HAP-1 (cell line): ENCODE data around the gene ACBD4.

ENCODE experiments used
- DNase-seq, 2 experiments: peaks; one replicate each; pipeline ENCODE4 v3.0.0-alpha.2; 2016 to 2020; ENCODE audit warnings: low spot score in 2 of 2
- H3K27me3 ChIP-seq: fragments of 250-450 bp; sonication (Bioruptor Pico); 2 replicates; pipeline ENCODE4 v1.5.1; 2020; ENCODE audit warnings: low read depth, mild to moderate bottlenecking, moderate library complexity
- H3K36me3 ChIP-seq: fragments of 250-450 bp; sonication (Bioruptor Pico); replicated peaks from 2 replicates; pipeline ENCODE4 v1.5.1; 2020; ENCODE audit warnings: mild to moderate bottlenecking
- H3K4me1 ChIP-seq: fragments of 250-450 bp; sonication (Bioruptor Pico); 2 replicates; pipeline ENCODE4 v1.5.1; 2020; ENCODE audit warnings: mild to moderate bottlenecking
- H3K4me3 ChIP-seq: fragments of 250-450 bp; sonication (Bioruptor Pico); 2 replicates; pipeline ENCODE4 v1.5.1; 2020; ENCODE audit warnings: mild to moderate bottlenecking, moderate library complexity
- H3K9me3 ChIP-seq: fragments of 250-450 bp; sonication (Bioruptor Pico); 2 replicates; pipeline ENCODE4 v1.5.1; 2020; ENCODE audit warnings: mild to moderate bottlenecking, moderate library complexity
- in situ Hi-C: fragments of 300-500 bp; cut with MboI; formaldehyde crosslinking; loops from 3 replicates; pipeline ENCODE4 v1.14.3; 2020; ENCODE audit warnings: low sequenced_read_pairs, inconsistent platforms, mixed read lengths

ACBD4 gene

DNA sequence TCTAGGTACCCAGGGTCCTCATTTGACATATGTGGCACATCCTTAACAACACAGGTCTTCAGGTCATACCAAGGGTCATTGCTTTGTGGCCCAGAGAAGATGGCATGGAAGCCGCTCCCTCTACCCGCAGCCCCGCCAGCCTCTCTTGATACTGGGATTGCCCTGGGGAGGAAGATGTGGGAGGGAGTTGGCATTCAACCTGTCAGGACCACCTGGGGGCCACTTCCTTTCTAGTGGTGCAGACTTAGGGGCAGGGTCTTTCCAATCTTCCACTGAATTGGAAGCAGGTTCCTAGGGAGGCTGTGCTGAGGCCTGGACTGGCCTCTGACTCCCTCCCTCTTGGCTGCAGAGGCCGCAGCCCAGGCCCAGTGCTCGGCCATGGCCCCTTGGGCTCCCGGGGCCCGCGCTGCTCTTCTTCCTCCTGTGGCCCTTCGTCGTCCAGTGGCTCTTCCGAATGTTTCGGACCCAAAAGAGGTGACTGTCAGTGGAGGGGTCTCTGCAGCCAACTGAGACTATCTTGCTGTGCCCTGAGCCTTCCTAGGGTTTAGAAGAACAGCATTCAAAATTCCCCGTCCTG lies 7.7 kb downstream of the ACBD4 start:
- in situ Hi-C loops: no loop called here
- no peaks in the 10 kb centered on the region for H3K27me3 ChIP-seq
- DNase-seq: no peak
- no peak overlapping the region for H3K4me3 ChIP-seq
- H3K4me1 ChIP-seq: no peaks in the 10 kb centered on the region
- H3K36me3 ChIP-seq: no peaks in the 10 kb centered on the region; the same call in none of the 2 replicates
- H3K9me3 ChIP-seq: no peaks in the 10 kb centered on the region

DNA sequence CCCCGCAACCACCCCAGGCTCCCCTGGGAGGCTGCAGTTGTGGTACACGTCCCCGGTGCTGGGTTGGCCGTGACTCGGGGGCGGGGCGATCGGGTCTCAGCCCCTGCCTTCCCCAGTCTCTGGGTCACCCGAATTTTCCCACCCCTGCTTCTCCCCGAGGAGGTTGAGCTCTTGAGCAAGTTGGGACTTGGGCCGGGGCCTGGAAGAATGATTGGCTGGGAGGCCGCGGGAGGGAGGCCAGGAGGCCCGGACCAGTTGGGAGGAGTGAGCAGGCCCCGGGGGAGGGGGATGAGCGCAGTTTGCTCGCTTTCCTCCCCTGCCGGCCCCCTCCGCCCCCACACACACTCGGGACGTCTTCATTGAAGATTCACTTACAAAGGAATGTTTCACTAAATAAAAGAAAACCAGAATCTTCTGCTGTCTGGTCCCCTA lies 8.3 kb downstream of the ACBD4 start:
- Histone ChIP-seq H3K4me1 (no peaks in the 10 kb centered on the region), H3K9me3 (no peaks in the 10 kb centered on the region), H3K27me3 (no peaks in the 10 kb centered on the region), H3K4me3 (no peak overlapping the region), H3K36me3 (no peaks in the 10 kb centered on the region; the same call in 1 of the 2 replicates)
- no peak for DNase-seq
- in situ Hi-C loops: no loop called here

DNA sequence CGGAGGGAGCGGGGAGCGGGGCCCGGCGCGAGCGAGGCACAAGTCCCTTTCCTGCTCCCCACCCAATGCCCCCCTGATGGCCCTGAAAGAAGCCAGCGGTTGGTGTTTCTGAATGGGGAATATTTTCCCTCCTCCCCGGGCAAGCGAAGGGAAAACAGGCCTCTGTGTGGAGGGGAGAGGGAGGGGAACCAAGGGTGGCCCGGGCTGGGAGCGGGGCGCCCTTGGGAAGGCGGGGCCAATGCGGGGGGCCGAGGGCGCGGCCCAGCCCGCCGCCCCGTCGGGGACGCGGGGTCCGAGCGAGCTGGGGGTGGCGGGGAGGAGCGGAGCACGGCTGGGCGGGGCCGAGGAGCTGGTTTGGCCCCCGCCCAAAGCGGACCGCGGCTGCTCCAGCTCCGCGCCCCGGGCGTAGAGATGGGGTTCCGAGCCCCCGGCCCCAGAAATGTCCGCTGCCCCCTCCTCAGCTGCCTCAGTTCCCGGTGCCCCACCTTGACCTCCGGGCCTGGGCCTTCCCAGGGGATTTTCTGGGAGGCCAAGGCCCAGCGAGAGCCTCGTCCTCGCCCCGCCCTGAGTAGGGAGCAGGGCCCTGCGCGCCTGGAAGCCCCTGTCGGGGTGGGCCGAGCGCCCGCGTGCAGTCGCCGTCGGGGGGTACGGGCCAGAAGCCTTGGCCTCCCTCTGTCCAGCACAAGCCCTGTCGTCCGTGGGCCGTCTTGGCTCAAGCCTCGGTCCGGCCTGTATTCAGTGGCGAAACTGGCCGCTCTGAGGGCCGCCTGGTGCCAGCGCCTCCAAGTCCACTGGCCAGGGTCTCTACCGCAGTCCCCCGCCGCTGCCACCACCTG lies 8.9 kb downstream of the ACBD4 start:
- Histone ChIP-seq H3K4me1 (no peaks in the 10 kb centered on the region), H3K36me3 (no peaks in the 10 kb centered on the region; the same call in 1 of the 2 replicates), H3K4me3 (no peak overlapping the region), H3K9me3 (no peaks in the 10 kb centered on the region), H3K27me3 (no peaks in the 10 kb centered on the region)
- no peak for DNase-seq
- in situ Hi-C loops: no loop called here

DNA sequence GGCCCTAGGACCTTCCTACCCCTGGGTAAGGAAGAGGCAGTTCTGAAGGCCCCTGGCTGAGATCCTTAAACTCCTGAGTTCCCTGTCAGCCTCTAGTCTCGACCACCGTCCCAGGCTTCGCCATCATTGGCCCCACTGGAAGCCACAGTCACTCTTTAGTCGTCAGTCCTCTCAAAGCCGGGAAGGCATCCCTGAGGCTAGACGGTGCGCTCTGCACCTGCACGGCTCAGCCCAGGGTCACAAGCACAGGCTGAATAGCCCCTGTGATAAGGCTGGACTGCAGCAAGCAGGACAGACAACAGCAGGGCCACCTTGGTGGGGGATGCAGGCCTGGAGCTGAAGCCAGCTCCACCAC lies 9.5 kb downstream of the ACBD4 start:
- Histone ChIP-seq H3K36me3 (no peaks in the 10 kb centered on the region; the same call in 1 of the 2 replicates), H3K4me3 (no peak overlapping the region), H3K9me3 (no peaks in the 10 kb centered on the region), H3K4me1 (no peaks in the 10 kb centered on the region), H3K27me3 (no peaks in the 10 kb centered on the region)
- in situ Hi-C loops: no loop called here
- DNase-seq: no peak

DNA sequence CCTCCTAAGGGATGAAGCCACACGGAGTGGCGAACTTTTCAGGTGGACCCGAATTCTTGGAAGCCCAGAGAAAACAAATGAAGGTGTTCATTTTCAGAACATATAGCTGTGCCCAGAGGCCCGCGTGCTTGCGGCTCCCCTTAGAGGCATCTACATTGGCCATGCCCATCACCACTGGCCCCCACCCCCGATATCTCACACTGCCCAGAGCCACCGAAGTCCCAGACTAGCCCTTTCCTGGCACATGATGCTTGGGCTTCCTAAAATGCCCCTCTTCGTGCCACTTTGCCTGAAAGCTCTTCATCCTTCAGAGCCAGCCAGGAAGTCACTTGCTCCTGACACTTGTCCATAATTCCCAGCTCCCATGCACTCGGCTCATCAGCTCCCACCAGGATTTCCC lies 10.7 kb downstream of the ACBD4 start:
- H3K36me3 ChIP-seq: no peaks in the 10 kb centered on the region; the same call in 1 of the 2 replicates
- no peaks in the 10 kb centered on the region for H3K27me3 ChIP-seq
- DNase-seq: no peak
- peaks cover 4% of the 10 kb centered on the region for H3K4me1 ChIP-seq
- no peak overlapping the region for H3K4me3 ChIP-seq
- in situ Hi-C loops: no loop called here
- no peaks in the 10 kb centered on the region for H3K9me3 ChIP-seq

DNA sequence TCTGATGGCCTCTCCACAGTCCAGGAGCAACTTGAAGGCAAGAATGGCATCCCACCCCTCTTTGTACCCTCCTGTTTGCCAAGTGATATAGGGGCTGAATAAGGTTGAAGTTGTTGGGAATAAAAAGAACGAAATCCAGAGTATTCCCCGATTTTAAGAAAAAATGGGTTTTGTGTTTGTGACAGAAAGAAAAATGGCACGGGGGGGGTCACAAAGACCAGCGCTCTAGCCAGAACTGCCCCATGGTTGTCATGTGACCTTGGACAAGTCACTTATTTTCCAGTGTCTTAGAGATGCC lies 11.1 kb downstream of the ACBD4 start:
- H3K27me3 ChIP-seq: no peaks in the 10 kb centered on the region
- peak overlapping the region; percentile 50 for H3K4me3 ChIP-seq
- H3K4me1 ChIP-seq: peaks cover 8% of the 10 kb centered on the region
- DNase-seq: no peak
- H3K36me3 ChIP-seq: no peaks in the 10 kb centered on the region; the same call in 1 of the 2 replicates
- in situ Hi-C loops: no loop called here
- H3K9me3 ChIP-seq: no peaks in the 10 kb centered on the region

DNA sequence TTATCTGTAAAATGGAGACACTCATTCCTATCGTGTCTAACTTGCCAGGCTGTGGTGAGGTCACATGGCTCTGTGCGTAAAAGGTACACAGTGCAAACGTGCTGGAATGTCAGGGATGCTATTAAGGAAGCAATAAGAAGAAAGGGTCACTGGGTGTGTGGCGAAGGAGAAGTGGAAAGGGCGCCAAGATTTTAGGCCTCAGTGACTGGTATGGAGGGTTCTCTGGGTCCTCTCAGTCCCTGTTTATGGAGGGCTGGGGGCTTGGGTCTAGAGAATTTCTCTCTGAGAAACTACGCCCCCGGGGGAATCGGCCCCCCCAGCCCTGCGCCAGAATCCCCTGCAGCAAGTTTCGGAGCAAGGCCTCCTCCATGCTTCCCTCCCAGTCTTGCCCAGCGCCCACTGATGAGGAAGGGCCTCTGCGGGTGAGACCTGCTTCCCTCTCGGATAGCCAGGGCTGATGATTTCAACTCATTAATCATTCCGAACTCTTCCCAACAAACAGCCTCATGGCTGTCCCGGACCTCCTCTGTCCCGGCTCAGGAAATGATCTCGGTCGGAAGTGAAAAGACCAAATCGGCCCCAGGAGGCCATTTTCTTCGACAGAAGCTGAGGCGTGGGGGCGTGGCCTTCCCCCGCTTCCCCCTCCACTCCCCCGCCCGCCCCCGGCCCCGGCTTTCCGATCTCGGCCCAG lies 11.5 kb downstream of the ACBD4 start:
- in situ Hi-C loops: no loop called here
- Histone ChIP-seq H3K36me3 (no peaks in the 10 kb centered on the region; the same call in 1 of the 2 replicates), H3K4me3 (peak overlapping the region; percentile 50), H3K4me1 (peaks cover 12% of the 10 kb centered on the region), H3K27me3 (no peaks in the 10 kb centered on the region), H3K9me3 (no peaks in the 10 kb centered on the region)
- peak in 1 of 2 experiments; percentile 68 for DNase-seq

DNA sequence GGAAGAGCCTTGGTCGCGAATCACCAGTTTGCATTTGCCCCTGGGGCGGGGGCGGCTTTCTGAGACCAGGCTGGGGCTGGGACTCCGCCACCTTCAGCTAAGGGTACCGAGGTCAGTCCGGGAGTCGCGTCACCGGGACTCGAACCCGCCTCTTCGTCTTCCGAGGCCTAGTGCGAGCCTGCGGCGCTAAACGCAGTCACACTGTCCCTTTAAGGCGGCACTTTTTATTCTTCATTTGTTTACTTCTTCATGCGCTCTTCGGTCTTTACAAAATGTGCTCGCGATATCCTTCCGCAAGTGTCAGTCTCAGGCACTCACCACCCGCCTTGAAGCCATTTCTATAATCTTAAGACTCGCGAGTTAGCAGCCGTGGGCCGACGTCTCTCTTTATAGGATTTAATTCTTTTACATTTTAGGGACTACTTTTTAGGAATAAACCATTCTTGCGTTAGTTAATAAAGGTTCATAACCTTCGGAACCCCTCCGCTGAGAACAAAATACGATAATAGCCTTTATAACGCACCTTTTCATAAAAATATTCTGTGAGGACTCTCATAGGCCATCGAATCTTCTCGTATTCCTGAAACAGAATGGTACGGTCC lies 12.2 kb downstream of the ACBD4 start:
- no peaks in the 10 kb centered on the region for H3K9me3 ChIP-seq
- in situ Hi-C loops: no loop called here
- peak overlapping the region; percentile 50 for H3K4me3 ChIP-seq
- H3K36me3 ChIP-seq: no peaks in the 10 kb centered on the region; the same call in 1 of the 2 replicates
- H3K4me1 ChIP-seq: peaks cover 12% of the 10 kb centered on the region
- DNase-seq: peak; percentile 87 to 97
- H3K27me3 ChIP-seq: no peaks in the 10 kb centered on the region

DNA sequence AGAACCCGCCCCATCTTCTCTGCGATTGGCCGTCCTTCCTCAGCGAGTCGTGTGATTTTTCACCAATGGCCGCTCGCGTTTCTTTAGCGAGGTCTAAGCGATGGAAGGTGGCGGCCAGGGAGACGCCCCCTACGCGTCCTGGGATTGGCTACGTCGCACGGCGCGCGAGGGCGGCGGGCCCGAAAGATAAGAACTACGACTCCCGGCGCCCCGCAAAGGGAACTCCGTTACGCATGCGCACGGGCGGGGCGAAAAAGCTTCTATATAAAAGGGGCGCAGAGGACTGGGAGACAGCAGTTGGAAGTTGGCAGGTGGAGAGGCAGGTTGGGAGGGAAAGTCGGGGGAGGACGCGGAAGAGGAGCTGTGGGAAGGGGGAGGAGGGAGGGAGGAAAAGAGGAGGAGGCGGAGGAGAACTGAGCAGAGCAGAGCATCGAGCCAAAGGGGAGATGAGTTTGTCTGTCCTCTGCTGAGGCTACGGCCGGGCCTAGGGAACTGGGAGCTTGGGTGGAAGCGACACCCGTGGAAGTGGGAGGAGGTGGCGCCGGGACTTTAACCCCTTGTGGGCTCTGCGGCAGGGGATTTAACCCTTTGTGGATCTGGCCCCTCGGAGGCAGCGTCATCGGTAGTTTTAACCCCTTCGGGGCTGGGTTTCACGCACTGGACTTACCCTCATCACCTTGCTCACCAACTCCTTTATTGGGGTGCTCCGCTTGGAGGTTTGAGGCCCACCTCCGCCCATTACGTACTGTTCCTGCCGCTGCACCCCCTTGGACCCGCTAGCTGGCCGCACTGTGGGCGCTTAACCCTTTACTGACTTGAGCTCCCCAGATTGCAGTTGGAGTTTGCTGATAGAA lies 12.9 kb downstream of the ACBD4 start, which contains the start of gene HEXIM1:
Gene HEXIM1, plus strand, starts transcription at position 293 of the 854 bp plus-strand sequence. CDS start 716 bp downstream, outside the sequence.
- in situ Hi-C loops: no loop called here
- no peaks in the 10 kb centered on the region for H3K27me3 ChIP-seq
- peak within 1 kb of the TSS; percentile 55 for H3K4me3 ChIP-seq
- H3K9me3 ChIP-seq: no peaks in the 10 kb centered on the region
- no peaks in the 10 kb centered on the region for H3K36me3 ChIP-seq
- DNase-seq: peak; percentile 97 to 98
- peaks cover 12% of the 10 kb centered on the region for H3K4me1 ChIP-seq

DNA sequence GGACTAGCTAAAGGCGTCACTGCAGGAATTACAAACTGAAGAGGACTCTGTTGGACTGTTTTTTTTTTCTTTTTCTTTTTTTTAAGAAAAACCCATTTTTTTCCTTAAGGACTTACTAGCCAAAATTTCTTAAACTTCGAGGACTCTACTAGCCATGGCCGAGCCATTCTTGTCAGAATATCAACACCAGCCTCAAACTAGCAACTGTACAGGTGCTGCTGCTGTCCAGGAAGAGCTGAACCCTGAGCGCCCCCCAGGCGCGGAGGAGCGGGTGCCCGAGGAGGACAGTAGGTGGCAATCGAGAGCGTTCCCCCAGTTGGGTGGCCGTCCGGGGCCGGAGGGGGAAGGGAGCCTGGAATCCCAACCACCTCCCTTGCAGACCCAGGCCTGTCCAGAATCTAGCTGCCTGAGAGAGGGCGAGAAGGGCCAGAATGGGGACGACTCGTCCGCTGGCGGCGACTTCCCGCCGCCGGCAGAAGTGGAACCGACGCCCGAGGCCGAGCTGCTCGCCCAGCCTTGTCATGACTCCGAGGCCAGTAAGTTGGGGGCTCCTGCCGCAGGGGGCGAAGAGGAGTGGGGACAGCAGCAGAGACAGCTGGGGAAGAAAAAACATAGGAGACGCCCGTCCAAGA lies 13.7 kb downstream of the ACBD4 start:
- no peaks in the 10 kb centered on the region for H3K36me3 ChIP-seq
- H3K4me1 ChIP-seq: peaks cover 12% of the 10 kb centered on the region
- DNase-seq: peak; percentile 90 to 93
- H3K4me3 ChIP-seq: peak overlapping the region; percentile 55
- no peaks in the 10 kb centered on the region for H3K9me3 ChIP-seq
- in situ Hi-C loops: no loop called here
- H3K27me3 ChIP-seq: no peaks in the 10 kb centered on the region

DNA sequence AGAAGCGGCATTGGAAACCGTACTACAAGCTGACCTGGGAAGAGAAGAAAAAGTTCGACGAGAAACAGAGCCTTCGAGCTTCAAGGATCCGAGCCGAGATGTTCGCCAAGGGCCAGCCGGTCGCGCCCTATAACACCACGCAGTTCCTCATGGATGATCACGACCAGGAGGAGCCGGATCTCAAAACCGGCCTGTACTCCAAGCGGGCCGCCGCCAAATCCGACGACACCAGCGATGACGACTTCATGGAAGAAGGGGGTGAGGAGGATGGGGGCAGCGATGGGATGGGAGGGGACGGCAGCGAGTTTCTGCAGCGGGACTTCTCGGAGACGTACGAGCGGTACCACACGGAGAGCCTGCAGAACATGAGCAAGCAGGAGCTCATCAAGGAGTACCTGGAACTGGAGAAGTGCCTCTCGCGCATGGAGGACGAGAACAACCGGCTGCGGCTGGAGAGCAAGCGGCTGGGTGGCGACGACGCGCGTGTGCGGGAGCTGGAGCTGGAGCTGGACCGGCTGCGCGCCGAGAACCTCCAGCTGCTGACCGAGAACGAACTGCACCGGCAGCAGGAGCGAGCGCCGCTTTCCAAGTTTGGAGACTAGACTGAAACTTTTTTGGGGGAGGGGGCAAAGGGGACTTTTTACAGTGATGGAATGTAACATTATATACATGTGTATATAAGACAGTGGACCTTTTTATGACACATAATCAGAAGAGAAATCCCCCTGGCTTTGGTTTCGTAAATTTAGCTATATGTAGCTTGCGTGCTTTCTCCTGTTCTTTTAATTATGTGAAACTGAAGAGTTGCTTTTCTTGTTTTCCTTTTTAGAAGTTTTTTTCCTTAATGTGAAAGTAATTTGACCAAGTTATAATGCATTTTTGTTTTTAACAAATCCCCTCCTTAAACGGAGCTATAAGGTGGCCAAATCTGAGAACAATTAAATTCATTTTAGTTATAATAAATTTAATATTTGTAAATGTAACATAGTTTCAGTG lies 14.5 kb downstream of the ACBD4 start:
- peaks cover 12% of the 10 kb centered on the region for H3K4me1 ChIP-seq
- in situ Hi-C loops: no loop called here
- H3K9me3 ChIP-seq: no peaks in the 10 kb centered on the region
- no peaks in the 10 kb centered on the region for H3K27me3 ChIP-seq
- peak; percentile 43 to 69 for DNase-seq
- peak overlapping the region; percentile 55 for H3K4me3 ChIP-seq
- no peaks in the 10 kb centered on the region for H3K36me3 ChIP-seq
